ENCODE results near the gene HOXC5.

HOXC5 gene

DNA sequence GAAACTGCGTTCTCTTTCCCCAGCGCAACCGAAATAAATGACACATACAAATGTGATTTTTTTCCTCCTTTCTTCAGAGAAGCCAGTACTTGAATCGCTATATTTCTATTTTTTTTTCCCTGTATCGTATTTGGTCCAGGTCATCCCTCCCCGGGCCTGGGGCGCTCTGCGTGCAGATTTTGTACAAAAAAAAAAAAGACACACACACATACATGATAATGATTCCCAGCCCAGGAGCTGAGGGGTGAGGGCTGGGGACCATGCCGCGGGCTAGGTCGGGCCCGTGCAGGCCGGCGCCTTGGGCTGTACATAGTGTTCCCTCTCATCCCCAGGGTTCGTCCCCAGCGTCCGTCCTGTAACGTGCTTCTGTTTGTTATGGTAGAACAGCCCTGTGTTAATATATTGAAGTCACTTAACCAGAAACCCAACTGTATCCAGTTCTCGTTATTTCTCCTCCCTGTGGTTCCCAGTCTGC lies 29.9 kb upstream of the HOXC5 start:
- H3K4me1 ChIP-seq (ENCODE audit: control insufficient read depth in 2 of 2, insufficient read depth in 2 of 2, low read length in 2 of 2), result peaks cover 3 to 11% of the 10 kb centered on the region in 2 donors
- H3K27ac ChIP-seq (ENCODE audit: low read depth in 2 of 2, low read length in 2 of 2), result no peak overlapping the region
- H3K9me3 ChIP-seq (ENCODE audit: control insufficient read depth in 2 of 2, low read length in 2 of 2), result no peaks in the 10 kb centered on the region
- peaks cover 83 to 90% of the 10 kb centered on the region in 2 donors for H3K27me3 ChIP-seq (ENCODE audit: control insufficient read depth in 2 of 2, insufficient read depth in 2 of 2, low read length in 2 of 2)
- H3K36me3 ChIP-seq (ENCODE audit: control insufficient read depth in 2 of 2, insufficient read depth in 2 of 2, low read length in 2 of 2), result no peaks in the 10 kb centered on the region
- no peak overlapping the region for H3K9ac ChIP-seq (ENCODE audit: low read depth in 1 of 2, low read length in 2 of 2)
- no peak overlapping the region for H3K4me3 ChIP-seq (ENCODE audit: low read length in 2 of 2)

DNA sequence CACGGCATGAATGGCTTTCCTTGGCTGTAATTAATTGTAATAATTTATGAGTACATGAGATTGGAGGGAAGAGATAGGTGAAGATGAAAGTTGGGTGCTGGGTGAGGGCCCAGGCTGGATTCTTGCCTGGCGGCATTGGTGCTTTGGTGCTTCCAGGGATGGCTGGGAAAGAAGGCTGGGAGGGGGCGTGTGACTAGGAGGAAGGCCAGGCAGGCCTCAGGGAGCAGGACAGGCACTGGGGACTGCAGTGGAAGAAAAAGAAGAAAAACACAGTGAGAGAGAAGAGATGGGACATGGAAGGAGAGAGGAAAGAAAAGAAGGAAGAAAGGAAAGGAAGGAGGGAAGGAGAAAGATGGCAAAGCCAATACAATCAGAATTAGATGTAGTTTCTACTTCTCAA lies 29.2 kb upstream of the HOXC5 start:
- Histone ChIP-seq H3K27ac (ENCODE audit: low read depth in 2 of 2, low read length in 2 of 2) (no peak overlapping the region), H3K9ac (ENCODE audit: low read depth in 1 of 2, low read length in 2 of 2) (no peak overlapping the region), H3K36me3 (ENCODE audit: control insufficient read depth in 2 of 2, insufficient read depth in 2 of 2, low read length in 2 of 2) (no peaks in the 10 kb centered on the region), H3K9me3 (ENCODE audit: control insufficient read depth in 2 of 2, low read length in 2 of 2) (no peaks in the 10 kb centered on the region), H3K27me3 (ENCODE audit: control insufficient read depth in 2 of 2, insufficient read depth in 2 of 2, low read length in 2 of 2) (peaks cover 82 to 88% of the 10 kb centered on the region in 2 donors), H3K4me1 (ENCODE audit: control insufficient read depth in 2 of 2, insufficient read depth in 2 of 2, low read length in 2 of 2) (peaks cover 3 to 11% of the 10 kb centered on the region in 2 donors), H3K4me3 (ENCODE audit: low read length in 2 of 2) (no peak overlapping the region)

DNA sequence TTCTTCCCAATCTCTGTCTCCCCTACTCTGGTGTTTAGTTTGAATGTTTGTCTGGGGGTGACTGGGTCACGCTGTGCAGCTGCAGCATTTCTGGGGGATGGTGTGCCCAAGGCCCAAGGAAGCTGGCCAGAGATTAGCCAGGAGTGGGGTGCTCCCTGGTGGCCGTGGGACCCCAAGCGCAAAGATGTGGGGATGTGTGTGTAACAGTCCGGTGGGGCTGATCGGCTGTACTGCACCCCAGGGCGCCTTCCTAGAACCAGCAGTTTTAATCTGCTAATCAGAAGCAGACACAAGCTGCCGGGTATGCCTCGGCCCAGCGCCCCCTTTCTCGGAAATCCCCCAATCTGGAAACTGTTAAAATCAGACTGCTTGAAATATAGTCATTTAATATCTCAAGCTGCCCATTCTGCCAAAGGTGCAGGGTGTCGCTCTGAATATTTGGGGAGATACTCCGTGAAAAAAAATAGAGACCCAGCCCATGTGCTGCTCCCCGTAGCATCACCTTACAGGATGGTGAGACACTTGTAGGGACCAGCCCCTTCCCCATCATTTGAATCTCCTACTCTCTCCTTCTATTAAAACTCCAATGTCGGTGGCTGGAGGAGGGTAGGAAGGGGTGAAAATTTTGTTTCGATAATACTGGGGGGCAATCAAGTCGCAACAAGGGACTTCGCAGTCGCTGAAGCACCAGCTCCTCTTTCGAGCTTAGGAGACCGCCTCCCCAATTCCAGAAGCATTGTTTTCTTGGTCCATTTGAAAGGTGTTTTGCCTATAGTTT lies 28.6 kb upstream of the HOXC5 start:
- Histone ChIP-seq H3K27ac (ENCODE audit: low read depth in 2 of 2, low read length in 2 of 2) (no peak overlapping the region), H3K9ac (ENCODE audit: low read depth in 1 of 2, low read length in 2 of 2) (no peak overlapping the region), H3K9me3 (ENCODE audit: control insufficient read depth in 2 of 2, low read length in 2 of 2) (no peaks in the 10 kb centered on the region), H3K4me3 (ENCODE audit: low read length in 2 of 2) (no peak overlapping the region), H3K27me3 (ENCODE audit: control insufficient read depth in 2 of 2, insufficient read depth in 2 of 2, low read length in 2 of 2) (peaks cover 79 to 85% of the 10 kb centered on the region in 2 donors), H3K36me3 (ENCODE audit: control insufficient read depth in 2 of 2, insufficient read depth in 2 of 2, low read length in 2 of 2) (no peaks in the 10 kb centered on the region), H3K4me1 (ENCODE audit: control insufficient read depth in 2 of 2, insufficient read depth in 2 of 2, low read length in 2 of 2) (peaks cover 3 to 11% of the 10 kb centered on the region in 2 donors)

DNA sequence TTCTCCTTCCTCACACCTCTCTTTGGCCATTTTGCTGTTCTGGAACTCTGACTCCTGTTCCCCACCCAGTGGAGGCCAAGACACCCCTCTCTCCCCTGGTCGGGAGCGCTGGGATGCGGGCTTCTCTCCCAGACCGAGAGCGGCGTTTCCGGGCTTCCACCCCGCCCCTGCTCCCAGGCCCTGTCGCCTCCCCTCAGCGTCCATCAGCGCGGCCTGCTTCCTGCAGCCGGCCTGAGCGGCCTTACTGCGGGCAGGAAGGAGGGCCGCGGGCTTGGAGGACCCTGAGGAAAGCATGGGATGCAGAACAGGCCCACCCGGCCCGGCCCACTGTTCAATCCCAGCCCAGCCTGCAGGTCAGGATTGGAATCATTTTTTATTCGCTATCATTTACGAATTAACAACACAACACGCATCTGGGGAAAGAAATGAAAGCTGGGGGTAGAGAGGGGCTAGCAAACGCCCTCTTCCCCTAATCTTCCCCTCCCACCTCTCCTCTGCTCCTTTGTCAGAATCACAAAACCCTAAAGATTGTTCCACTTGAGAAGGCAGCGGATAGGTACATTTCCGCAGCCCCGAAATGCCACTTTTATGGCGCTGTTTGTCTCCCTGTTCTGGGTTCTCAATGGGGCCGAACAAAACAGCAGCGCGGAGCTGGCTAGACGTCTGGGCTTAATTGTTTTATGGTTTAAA lies 27.9 kb upstream of the HOXC5 start:
- Histone ChIP-seq H3K36me3 (ENCODE audit: control insufficient read depth in 2 of 2, insufficient read depth in 2 of 2, low read length in 2 of 2) (no peaks in the 10 kb centered on the region), H3K27ac (ENCODE audit: low read depth in 2 of 2, low read length in 2 of 2) (no peak overlapping the region), H3K4me1 (ENCODE audit: control insufficient read depth in 2 of 2, insufficient read depth in 2 of 2, low read length in 2 of 2) (peaks cover 3 to 6% of the 10 kb centered on the region in 2 donors), H3K9ac (ENCODE audit: low read depth in 1 of 2, low read length in 2 of 2) (no peak overlapping the region), H3K4me3 (ENCODE audit: low read length in 2 of 2) (no peak overlapping the region), H3K9me3 (ENCODE audit: control insufficient read depth in 2 of 2, low read length in 2 of 2) (no peaks in the 10 kb centered on the region), H3K27me3 (ENCODE audit: control insufficient read depth in 2 of 2, insufficient read depth in 2 of 2, low read length in 2 of 2) (peaks cover 81 to 86% of the 10 kb centered on the region in 2 donors)

DNA sequence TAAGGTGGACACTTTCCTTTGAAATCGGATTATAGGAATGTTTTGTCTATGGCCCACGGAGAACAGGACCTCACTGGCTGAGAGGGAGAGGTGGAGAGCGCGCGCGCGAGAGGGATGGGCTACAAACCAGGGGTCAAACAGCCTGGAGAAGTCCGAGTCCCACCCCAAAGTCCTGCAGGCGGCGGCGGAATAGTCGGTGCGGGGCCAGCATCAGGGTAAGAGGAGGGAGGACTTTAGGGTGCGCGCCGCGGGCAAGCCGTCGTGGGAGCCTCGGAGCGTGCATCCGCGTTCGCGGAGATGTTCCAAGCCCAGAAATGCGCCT lies 27.4 kb upstream of the HOXC5 start:
- Histone ChIP-seq H3K27ac (ENCODE audit: low read depth in 2 of 2, low read length in 2 of 2) (no peak overlapping the region), H3K9ac (ENCODE audit: low read depth in 1 of 2, low read length in 2 of 2) (no peak overlapping the region)

DNA sequence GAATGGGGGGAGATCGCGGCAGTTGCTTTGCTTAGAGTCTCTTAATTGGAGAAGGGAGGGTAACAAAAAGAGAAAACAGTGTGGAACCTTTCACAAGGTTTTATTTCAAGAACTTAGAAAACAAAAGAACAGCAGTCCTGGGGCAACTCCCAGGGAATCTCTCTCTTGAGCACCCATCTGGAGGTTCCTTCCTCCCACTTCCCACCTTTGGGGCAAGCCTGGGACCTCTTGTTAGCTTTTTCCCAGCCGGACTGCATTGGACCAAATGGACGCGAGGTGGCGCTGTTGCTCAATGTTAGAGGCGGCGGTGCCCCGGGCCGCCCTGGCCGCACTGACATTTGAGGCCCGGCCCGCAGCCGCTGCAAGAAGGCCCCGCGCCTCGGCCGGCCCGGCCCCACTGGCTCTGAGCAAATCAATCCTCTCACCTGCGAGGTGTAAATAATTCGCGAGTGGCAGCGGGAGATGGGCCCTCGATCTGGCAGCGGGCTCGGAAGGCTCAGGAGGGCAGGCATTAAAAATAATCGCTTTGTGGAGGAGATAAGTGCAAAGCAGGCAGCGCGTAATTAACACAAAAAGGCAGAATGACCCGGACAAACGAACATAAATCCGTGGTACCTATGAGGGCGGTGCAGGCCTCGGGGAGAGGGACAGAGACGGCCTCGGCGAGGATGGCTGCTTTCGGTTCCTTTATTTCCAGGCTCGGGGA lies 26.8 kb upstream of the HOXC5 start:
- Histone ChIP-seq H3K9me3 (ENCODE audit: control insufficient read depth in 2 of 2, low read length in 2 of 2) (no peaks in the 10 kb centered on the region), H3K9ac (ENCODE audit: low read depth in 1 of 2, low read length in 2 of 2) (peak overlapping the region in 1 of 2 donors; percentile 47), H3K27me3 (ENCODE audit: control insufficient read depth in 2 of 2, insufficient read depth in 2 of 2, low read length in 2 of 2) (peaks cover 84 to 86% of the 10 kb centered on the region in 2 donors), H3K27ac (ENCODE audit: low read depth in 2 of 2, low read length in 2 of 2) (no peak overlapping the region), H3K36me3 (ENCODE audit: control insufficient read depth in 2 of 2, insufficient read depth in 2 of 2, low read length in 2 of 2) (no peaks in the 10 kb centered on the region), H3K4me3 (ENCODE audit: low read length in 2 of 2) (peak overlapping the region in 1 of 2 donors; percentile 56), H3K4me1 (ENCODE audit: control insufficient read depth in 2 of 2, insufficient read depth in 2 of 2, low read length in 2 of 2) (peaks cover 3 to 4% of the 10 kb centered on the region in 2 donors)

More for the DNA sequence above, 27.4 kb upstream of the HOXC5 start:
- H3K27me3 ChIP-seq (ENCODE audit: control insufficient read depth in 2 of 2, insufficient read depth in 2 of 2, low read length in 2 of 2), result peaks cover 81 to 86% of the 10 kb centered on the region in 2 donors
- no peak overlapping the region for H3K4me3 ChIP-seq (ENCODE audit: low read length in 2 of 2)
- no peaks in the 10 kb centered on the region for H3K9me3 ChIP-seq (ENCODE audit: control insufficient read depth in 2 of 2, low read length in 2 of 2)
- peaks cover 3 to 4% of the 10 kb centered on the region in 2 donors for H3K4me1 ChIP-seq (ENCODE audit: control insufficient read depth in 2 of 2, insufficient read depth in 2 of 2, low read length in 2 of 2)
- H3K36me3 ChIP-seq (ENCODE audit: control insufficient read depth in 2 of 2, insufficient read depth in 2 of 2, low read length in 2 of 2), result no peaks in the 10 kb centered on the region

DNA sequence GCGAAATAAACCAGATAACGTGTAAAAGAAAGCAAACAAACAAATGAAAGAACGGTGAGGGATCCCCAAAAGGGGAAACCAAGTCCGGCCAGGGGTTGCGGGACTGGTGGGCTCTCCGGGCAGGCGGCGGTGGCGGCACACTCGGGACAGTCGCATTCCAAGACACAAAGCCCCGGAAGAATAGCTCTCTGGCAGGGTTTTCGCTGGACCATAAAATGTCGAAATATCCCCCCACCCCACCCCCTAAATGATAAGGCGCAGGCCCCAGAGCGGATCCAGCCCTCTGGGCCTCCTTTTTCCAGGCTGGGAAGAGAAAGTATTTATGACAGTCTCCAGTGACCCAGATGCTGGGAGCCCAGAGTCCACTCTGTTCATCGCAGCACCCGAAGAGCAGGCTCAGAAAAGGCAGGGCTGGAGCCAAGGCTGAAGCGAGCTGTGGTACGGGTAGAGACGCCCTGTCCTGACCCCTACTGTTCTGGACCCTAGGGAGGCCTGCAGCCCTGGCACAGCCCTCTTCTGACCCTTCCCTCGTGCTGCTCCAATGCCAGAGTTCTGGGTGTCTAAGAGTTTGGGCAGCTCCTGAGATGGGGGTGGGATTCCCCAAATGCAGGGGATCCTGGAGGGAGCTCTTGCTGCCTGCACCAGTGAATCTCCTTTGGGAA lies 26.2 kb upstream of the HOXC5 start:
- Histone ChIP-seq H3K27ac (ENCODE audit: low read depth in 2 of 2, low read length in 2 of 2) (no peak overlapping the region), H3K36me3 (ENCODE audit: control insufficient read depth in 2 of 2, insufficient read depth in 2 of 2, low read length in 2 of 2) (no peaks in the 10 kb centered on the region), H3K27me3 (ENCODE audit: control insufficient read depth in 2 of 2, insufficient read depth in 2 of 2, low read length in 2 of 2) (peaks cover 81 to 86% of the 10 kb centered on the region in 2 donors), H3K9ac (ENCODE audit: low read depth in 1 of 2, low read length in 2 of 2) (peak overlapping the region in 1 of 2 donors; percentile 47), H3K4me1 (ENCODE audit: control insufficient read depth in 2 of 2, insufficient read depth in 2 of 2, low read length in 2 of 2) (peaks cover 4 to 5% of the 10 kb centered on the region in 2 donors), H3K4me3 (ENCODE audit: low read length in 2 of 2) (peak overlapping the region in 1 of 2 donors; percentile 56), H3K9me3 (ENCODE audit: control insufficient read depth in 2 of 2, low read length in 2 of 2) (no peaks in the 10 kb centered on the region)

DNA sequence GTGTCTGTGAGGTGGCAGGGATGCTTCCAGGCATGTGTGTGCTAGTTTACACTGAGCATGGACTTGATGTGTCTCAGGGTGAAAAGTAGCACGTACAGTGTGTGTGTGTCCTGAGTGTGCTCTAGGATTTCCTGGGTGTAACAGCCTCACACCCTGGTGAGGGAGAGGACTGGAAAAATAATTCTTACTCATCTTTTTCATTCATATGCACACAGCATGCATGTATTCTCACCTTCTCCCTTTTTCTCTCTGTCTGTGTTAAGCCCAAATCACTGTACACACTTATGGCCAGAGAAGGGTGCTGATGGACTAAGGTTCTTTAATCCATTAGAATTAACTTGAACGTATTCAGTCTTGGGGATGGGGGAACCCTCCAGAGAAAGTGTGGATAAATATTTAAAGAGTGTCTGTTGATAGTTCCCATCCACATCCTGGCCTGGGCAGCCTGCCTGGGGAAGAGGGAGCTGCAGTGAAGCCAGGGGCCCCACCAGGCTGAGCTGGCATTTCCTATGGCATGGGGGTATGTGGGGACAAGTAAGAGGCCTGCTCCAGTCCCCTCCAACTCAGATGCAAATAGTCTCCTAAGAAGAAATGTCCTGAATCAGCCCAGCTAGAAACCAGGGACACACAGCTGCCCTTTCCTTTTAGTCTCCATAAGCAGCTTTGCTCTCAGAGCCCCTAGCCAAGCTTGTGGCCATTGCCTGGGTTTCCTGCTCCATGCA lies 25.2 kb upstream of the HOXC5 start:
- Histone ChIP-seq H3K9ac (ENCODE audit: low read depth in 1 of 2, low read length in 2 of 2) (no peak overlapping the region), H3K4me1 (ENCODE audit: control insufficient read depth in 2 of 2, insufficient read depth in 2 of 2, low read length in 2 of 2) (peaks cover 4 to 5% of the 10 kb centered on the region in 2 donors), H3K36me3 (ENCODE audit: control insufficient read depth in 2 of 2, insufficient read depth in 2 of 2, low read length in 2 of 2) (no peaks in the 10 kb centered on the region), H3K4me3 (ENCODE audit: low read length in 2 of 2) (no peak overlapping the region), H3K27me3 (ENCODE audit: control insufficient read depth in 2 of 2, insufficient read depth in 2 of 2, low read length in 2 of 2) (peaks cover 80 to 82% of the 10 kb centered on the region in 2 donors), H3K9me3 (ENCODE audit: control insufficient read depth in 2 of 2, low read length in 2 of 2) (no peaks in the 10 kb centered on the region), H3K27ac (ENCODE audit: low read depth in 2 of 2, low read length in 2 of 2) (no peak overlapping the region)

DNA sequence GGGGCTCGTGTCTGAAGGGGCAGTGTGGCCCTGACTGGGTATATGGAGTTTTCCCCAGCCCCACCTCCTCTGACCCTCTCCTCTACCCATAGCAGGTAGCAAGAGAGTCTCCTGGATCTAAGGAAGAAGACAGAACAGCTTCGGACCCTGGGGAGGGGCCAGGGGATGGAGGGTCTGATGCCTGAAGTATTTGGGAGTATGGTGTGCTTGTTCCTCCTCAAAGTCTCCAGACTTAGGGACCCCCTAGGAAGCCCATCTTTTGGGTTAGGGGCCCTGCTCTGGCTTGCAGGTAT lies 24.6 kb upstream of the HOXC5 start:
- Histone ChIP-seq H3K9me3 (ENCODE audit: control insufficient read depth in 2 of 2, low read length in 2 of 2) (no peaks in the 10 kb centered on the region), H3K4me3 (ENCODE audit: low read length in 2 of 2) (no peak overlapping the region), H3K4me1 (ENCODE audit: control insufficient read depth in 2 of 2, insufficient read depth in 2 of 2, low read length in 2 of 2) (peaks cover 4 to 5% of the 10 kb centered on the region in 2 donors), H3K36me3 (ENCODE audit: control insufficient read depth in 2 of 2, insufficient read depth in 2 of 2, low read length in 2 of 2) (no peaks in the 10 kb centered on the region), H3K9ac (ENCODE audit: low read depth in 1 of 2, low read length in 2 of 2) (no peak overlapping the region), H3K27ac (ENCODE audit: low read depth in 2 of 2, low read length in 2 of 2) (no peak overlapping the region), H3K27me3 (ENCODE audit: control insufficient read depth in 2 of 2, insufficient read depth in 2 of 2, low read length in 2 of 2) (peaks cover 80 to 83% of the 10 kb centered on the region in 2 donors)

Data from mucosa of rectum (tissue), 2 donors.